K562 (cell line): ENCODE measurements around the gene RFNG. TPM values are rescaled to one million over a fixed set of nuclear protein-coding genes. Genes with fewer than 3 reads are reported as not detected.

Experiments used
- ATAC-seq: fragments of 200-7000 bp; cut with Tn5 transposase; 3 replicates; pipeline ENCODE4 v1.9.1; 2020; ENCODE audit warnings: moderate library complexity
- BruUV-seq: library from RNA; stranded (reverse); fragments of 400-500 nt; replicated peaks from 2 replicates; lab custom pipeline; 2021; lab: Mats Ljungman, UMichigan
- CTCF ChIA-PET: fragments of 300-600 bp; formaldehyde crosslinking; extraction: SDS; loops from one replicate; lab custom pipeline; 2021; ENCODE audit warnings: low intra/inter-chr PET ratio; lab: Yijun Ruan, JAX
- POLR2A ChIA-PET: fragments of 300-600, 350-650 bp; sonication (Branson Sonifier 250); formaldehyde crosslinking; extraction: SDS; loops from one replicate; lab custom pipeline; 2021; ENCODE audit warnings: antibody characterized with exemption, inconsistent platforms; lab: Yijun Ruan, JAX
- DNase-seq, 4 experiments: peaks; one replicate each; pipeline versions ENCODE4 v3.0.0 to v3.0.0-alpha.2; 2011 to 2018; ENCODE audit warnings: low spot score in 3 of 4, mixed read lengths in 3 of 4; ENCODE audit errors: extremely low read depth in 1 of 4
- FAIRE-seq: peaks from 2 replicates; lab custom pipeline; 2011; peaks lifted over from hg19 to GRCh38; lab: Jason Lieb, UNC
- H2AFZ ChIP-seq: 2 replicates; pipeline ENCODE4 v1.6.0; 2011; ENCODE audit warnings: low read depth, low read length, control low read depth, inconsistent platforms
- H3K27ac ChIP-seq: fragments of 200-600 bp; 3 replicates; pipeline ENCODE4 v1.8.0; 2011; ENCODE audit warnings: low read depth, mild to moderate bottlenecking, control low read depth, inconsistent platforms, low read length, moderate library complexity, mixed read lengths; ENCODE audit errors: extremely low read depth
- H3K27me3 ChIP-seq, 2 experiments: fragments of 300-600 bp in 1 of 2; 2 replicates in 1 of 2; 3 replicates in 1 of 2; pipeline versions ENCODE4 v1.6.0 to v1.8.0; 2011; ENCODE audit warnings: inconsistent platforms in 2 of 2, low read length in 2 of 2, mild to moderate bottlenecking in 1 of 2, mixed read lengths in 1 of 2, moderate library complexity in 1 of 2; ENCODE audit not compliant: control insufficient read depth in 2 of 2, insufficient read depth in 2 of 2
- H3K36me3 ChIP-seq: fragments of 300-600 bp; 3 replicates; pipeline ENCODE4 v1.8.0; 2011; ENCODE audit warnings: mild to moderate bottlenecking, low read length, inconsistent platforms; ENCODE audit not compliant: control insufficient read depth, insufficient read depth
- H3K4me1 ChIP-seq, 2 experiments: fragments of 200-600 bp in 1 of 2; replicated peaks in 1 of 2; 2 replicates in 1 of 2; 3 replicates in 1 of 2; pipeline versions ENCODE4 v1.5.1 to v1.8.0; 2011; ENCODE audit warnings: inconsistent platforms in 2 of 2, low read length in 2 of 2, mild to moderate bottlenecking in 1 of 2, mixed read lengths in 1 of 2, moderate library complexity in 1 of 2; ENCODE audit not compliant: control insufficient read depth in 2 of 2, insufficient read depth in 2 of 2
- H3K4me2 ChIP-seq: 2 replicates; pipeline ENCODE4 v1.6.1; 2011; ENCODE audit warnings: low read length, control low read depth, inconsistent platforms, mixed read lengths; ENCODE audit not compliant: insufficient read depth
- H3K4me3 ChIP-seq: fragments of 200-600 bp; sonication (generic), shearing (Covaris generic); 2 replicates; pipeline ENCODE4 v1.5.1; 2016; ENCODE audit warnings: control low read depth, inconsistent platforms
- H3K79me2 ChIP-seq: fragments of 200-600 bp; 3 replicates; pipeline ENCODE4 v1.8.0; 2011; ENCODE audit warnings: low read length, inconsistent platforms; ENCODE audit not compliant: control insufficient read depth, insufficient read depth
- H3K9ac ChIP-seq, 2 experiments: 2 replicates each; pipeline versions ENCODE4 v1.6.0 to v1.6.1; 2011; ENCODE audit warnings: low read depth in 2 of 2, low read length in 2 of 2, control low read depth in 1 of 2, inconsistent platforms in 1 of 2, mild to moderate bottlenecking in 1 of 2, mixed read lengths in 1 of 2; ENCODE audit not compliant: insufficient read depth in 1 of 2
- H3K9me1 ChIP-seq: one replicate; pipeline ENCODE4 v1.6.0; 2011; ENCODE audit warnings: inconsistent platforms, mild to moderate bottlenecking, low read length, moderate library complexity; ENCODE audit not compliant: control insufficient read depth, insufficient read depth
- H3K9me3 ChIP-seq: replicated peaks from 2 replicates; pipeline ENCODE4 v1.5.1; 2011; ENCODE audit warnings: low read depth, low read length, inconsistent platforms; ENCODE audit not compliant: control insufficient read depth, insufficient read depth
- H4K20me1 ChIP-seq: replicated peaks from 2 replicates; pipeline ENCODE4 v1.6.1; 2011; ENCODE audit warnings: low read length, inconsistent platforms, mixed read lengths; ENCODE audit not compliant: control insufficient read depth, insufficient read depth
- HMGN3 ChIP-seq: IDR thresholded peaks from 2 replicates; pipeline ENCODE4 v1.6.1; 2011; ENCODE audit warnings: borderline replicate concordance, low read depth, mild to moderate bottlenecking, mixed read lengths, low read length; ENCODE audit not compliant: insufficient read length; ENCODE audit errors: extremely low read depth
- ILF3 ChIP-seq: fragments of 450-650 bp; IDR thresholded peaks from 2 replicates; pipeline ENCODE4 v1.6.1; 2018; ENCODE audit warnings: antibody characterized with exemption, mild to moderate bottlenecking, moderate library complexity, borderline replicate concordance
- KDM5B ChIP-seq: fragments of 200-600 bp; sonication (generic); IDR thresholded peaks from 2 replicates; pipeline ENCODE4 v1.6.1; 2012; ENCODE audit warnings: low read depth, mild to moderate bottlenecking, moderate library complexity, low read length, control low read depth, inconsistent platforms; ENCODE audit not compliant: insufficient replicate concordance
- L3MBTL2 ChIP-seq: fragments of 450-650 bp; IDR thresholded peaks from 2 replicates; pipeline ENCODE4 v1.6.1; 2016; ENCODE audit warnings: mild to moderate bottlenecking, moderate library complexity
- MAFG ChIP-seq: fragments of 450-650 bp; conservative IDR thresholded peaks from 2 replicates; pipeline ENCODE4 v1.6.1; 2016; ENCODE audit warnings: missing genetic modification characterization, missing compliant biosample characterization
- MXI1 ChIP-seq: IDR thresholded peaks from 2 replicates; pipeline ENCODE4 v1.6.1; 2011; ENCODE audit warnings: low read depth, mild to moderate bottlenecking, improper control_type of control experiment, low read length
- NFIX ChIP-seq: fragments of 250-450 bp; sonication (Bioruptor Pico); IDR thresholded peaks from 2 replicates; pipeline ENCODE4 v1.4.0; 2020; ENCODE audit warnings: low read depth, mild to moderate bottlenecking, moderate library complexity
- POLR2G ChIP-seq: fragments of 200-400 bp; formaldehyde crosslinking; IDR thresholded peaks from 2 replicates; pipeline ENCODE4 v1.6.1; 2017; ENCODE audit warnings: low read depth, mild to moderate bottlenecking, antibody characterized with exemption, low read length, moderate library complexity
- POLR3A ChIP-seq: IDR thresholded peaks from 2 replicates; pipeline ENCODE4 v1.6.1; 2011; ENCODE audit warnings: borderline replicate concordance, mild to moderate bottlenecking, moderate library complexity; ENCODE audit not compliant: insufficient read length, insufficient read depth; ENCODE audit errors: extremely low read depth
- RHOXF2B ChIP-seq: fragments of 250-450 bp; sonication (Bioruptor Pico); conservative IDR thresholded peaks from 2 replicates; pipeline ENCODE4 v1.5.1; 2021
- WHSC1 ChIP-seq: IDR thresholded peaks from one replicate; pipeline ENCODE4 v1.6.1; 2012; ENCODE audit warnings: low read length, control low read depth, inconsistent platforms
- ZFPM2 ChIP-seq: fragments of 250-450 bp; sonication (Bioruptor Pico); IDR thresholded peaks from 2 replicates; pipeline ENCODE4 v1.5.1; 2022; ENCODE audit warnings: mild to moderate bottlenecking
- ZNF197 ChIP-seq: fragments of 200-800 bp; sonication (Bioruptor generic); IDR thresholded peaks from 2 replicates; pipeline ENCODE4 v1.6.1; 2016; ENCODE audit warnings: low read depth, missing genetic modification characterization, missing compliant biosample characterization
- WGBS: fragments of 100-300 bp; shearing (Covaris generic); methylation state at CpG from one replicate; pipeline ENCODE4 v1.1.6; 2016; ENCODE audit warnings: low coverage, mixed read lengths; ENCODE audit not compliant: insufficient coverage; ENCODE audit errors: missing lambda C conversion rate; 5-methylcytosine and 5-hydroxymethylcytosine counted together
- in situ Hi-C: fragments of 300-500 bp; cut with MboI; formaldehyde crosslinking; loops from 4 replicates; pipeline ENCODE4 v1.15.0; 2018; ENCODE audit warnings: inconsistent platforms, mixed read lengths
- intact Hi-C: fragments of 100-400 bp; cut with micrococcal nuclease; formaldehyde crosslinking; loops from 2 replicates; pipeline ENCODE4 v1.14.2; 2022
- polyA plus RNA-seq, 8 experiments: library from polyadenylated mRNA; depleted of rRNA in 4 of 8; stranded (reverse) in 5 of 8; unstranded in 3 of 8; fragments of >200 nt; fragmentation: Nextera tagmentation in 2 of 8; fragmentation: Illumina TruSeq in 1 of 8; extraction: Ambion mirVana in 2 of 8; extraction: Trizol in 1 of 8; gene quantifications; 2 replicates each; pipeline versions ENCODE4 v1.2.1 to v1.2.3, GENCODE V29; 2011 to 2014; ENCODE audit warnings: inconsistent platforms in 1 of 8, missing spikeins in 1 of 8
- total RNA-seq, 7 experiments: library from RNA; depleted of rRNA in 6 of 7; stranded (reverse); fragments of >200 nt in 6 of 7; fragmentation: Illumina TruSeq in 2 of 7; extraction: Trizol in 2 of 7; gene quantifications; 2 replicates each; pipeline versions ENCODE4 v1.2.1 to v1.2.3, GENCODE V29; 2011 to 2021; ENCODE audit warnings: low replicate concordance in 1 of 7
- TF ChIP-seq, protein P1 (sequence below), 3 experiments: fragments of 200-800 bp in 1 of 3; sonication (Bioruptor generic) in 1 of 3; sonication (generic) in 1 of 3; formaldehyde crosslinking in 1 of 3; IDR thresholded peaks; 2 replicates each; pipeline versions ENCODE4 v1.6.1 to v1.8.0; 2016 to 2022; ENCODE audit warnings: mild to moderate bottlenecking in 2 of 3, missing compliant biosample characterization in 2 of 3, missing genetic modification characterization in 2 of 3, missing genetic modification reagents in 1 of 3

The RFNG gene
- total and polyA plus RNA-seq, 9 of the 15 experiments (the other 6 are each of a cell fraction or from before 2014, with no cell fraction given) = 0.32 to 32.8 (median 9.5) TPM

DNA sequence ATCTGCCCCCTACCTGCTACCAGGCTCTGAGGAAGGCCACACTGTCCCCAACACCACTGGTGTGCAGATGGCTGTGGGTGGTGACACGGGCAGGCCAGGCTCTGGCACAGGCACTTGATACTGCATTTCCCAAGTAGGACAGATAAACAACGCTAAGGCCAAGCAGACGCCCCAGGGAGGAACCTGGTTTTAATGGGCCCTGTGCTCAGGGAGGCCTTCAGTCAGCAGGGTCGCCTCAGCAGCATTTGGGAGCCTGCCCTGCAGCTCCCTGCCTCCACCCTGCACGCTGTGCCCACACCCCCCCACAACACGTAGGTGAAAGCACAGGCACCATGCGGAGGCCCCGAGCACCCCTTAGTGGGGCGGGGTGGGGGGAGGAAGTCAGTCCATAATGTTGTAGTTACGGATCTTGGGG is 49.7 kb upstream of the RFNG start (continued):
- TF ChIP-seq HMGN3 (no peak), NFIX (CRISPR knock-in tag) (no peak), MAFG (no peak), MXI1 (no peak), POLR3A (no peak)
- TF ChIP-seq, all 486 proteins: peak for 2

DNA sequence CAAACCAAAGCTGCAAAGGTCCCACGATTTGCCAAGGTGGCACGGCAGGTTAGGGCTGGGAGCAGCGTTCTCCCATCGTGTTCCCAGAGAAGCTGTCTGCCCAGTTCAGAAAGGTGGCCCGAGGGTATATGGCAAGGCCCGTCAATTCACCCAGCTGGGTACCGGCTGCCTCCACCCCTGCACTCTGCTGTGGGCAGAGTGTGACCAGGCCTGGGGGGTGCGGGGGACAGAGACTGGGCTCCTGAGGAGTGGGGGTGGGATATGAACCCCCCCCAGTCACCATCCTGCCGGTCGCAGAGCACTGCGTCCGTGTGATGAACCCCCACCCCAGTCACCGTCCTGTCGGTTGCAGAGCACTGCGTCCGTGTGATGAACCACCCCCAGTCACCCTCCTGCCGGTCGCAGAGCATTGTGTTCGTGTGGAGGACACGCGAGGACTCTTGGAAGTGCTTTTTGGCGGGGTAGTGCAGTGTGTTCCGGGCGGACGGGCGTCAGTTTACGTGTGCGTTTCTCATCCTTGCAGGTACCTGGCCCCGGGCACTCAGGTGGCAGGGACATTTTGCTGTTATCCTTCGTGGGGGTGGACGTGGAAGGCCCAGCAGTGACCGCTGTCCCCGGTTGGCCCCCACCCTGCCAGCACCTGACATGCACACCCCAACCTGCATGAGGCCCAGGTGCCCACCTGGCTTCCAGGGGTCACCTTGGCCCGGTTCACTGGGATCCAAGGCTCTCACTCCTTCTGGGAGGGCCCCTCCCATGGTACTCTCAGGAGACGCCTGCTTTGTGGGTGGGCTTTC is 49.1 kb upstream of the RFNG start:
- H3K9ac ChIP-seq = peak overlapping the region in 1 of 2 experiments; percentile 77; a peak in 2 of 4 replicates
- peaks cover 17% of the 10 kb centered on the region for H4K20me1 ChIP-seq
- no peak overlapping the region for H3K27ac ChIP-seq
- no peak overlapping the region for H2AFZ ChIP-seq
- H3K36me3 ChIP-seq = peaks cover 21% of the 10 kb centered on the region; the same call in 2 of the 3 replicates
- H3K27me3 ChIP-seq = no peaks in the 10 kb centered on the region
- TF ChIP-seq, protein P1, sequence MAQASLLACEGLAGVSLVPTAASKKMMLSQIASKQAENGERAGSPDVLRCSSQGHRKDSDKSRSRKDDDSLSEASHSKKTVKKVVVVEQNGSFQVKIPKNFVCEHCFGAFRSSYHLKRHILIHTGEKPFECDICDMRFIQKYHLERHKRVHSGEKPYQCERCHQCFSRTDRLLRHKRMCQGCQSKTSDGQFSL (CRISPR knock-in tag; IDR thresholded peaks at IDR 0.05) = peak; percentile 19; the same call in 1 of the 2 replicates
- TF ChIP-seq, protein P1 (tag; IDR thresholded peaks at IDR 0.05) = no peak
- TF ChIP-seq POLR2G (peak; percentile 66), L3MBTL2 (no peak), ILF3 (no peak), WHSC1 (no peak), KDM5B (peak; percentile 18), ZFPM2 (CRISPR knock-in tag) (no peak), ZNF197 (CRISPR knock-in tag) (no peak), RHOXF2B (CRISPR knock-in tag) (no peak)
- no peaks in the 10 kb centered on the region for H3K9me3 ChIP-seq
- no peak overlapping the region for H3K4me3 ChIP-seq
- 93% methylated on average over 28 of the region's 35 CpGs for WGBS
- ATAC-seq (no peak), DNase-seq (no peak), FAIRE-seq (no peak)
- intact Hi-C loops = no loop called here
- H3K4me2 ChIP-seq = peak overlapping the region; percentile 16; the same call in 1 of the 2 replicates
- peaks cover 44 to 96% of the 10 kb centered on the region in 2 experiments for H3K4me1 ChIP-seq
- in situ Hi-C loops = no loop called here
- CTCF ChIA-PET = no interaction called here
- POLR2A ChIA-PET = interaction anchor here (0.5 to 1.2 kb wide), 3 partner anchors 11 to 223 kb away, joined by 3 read pairs; partner anchors contain the start of gene DCXR
- H3K9me1 ChIP-seq = no peaks in the 10 kb centered on the region
- H3K79me2 ChIP-seq = peaks cover 41% of the 10 kb centered on the region
- BruUV-seq = no TSS peak
